GM12878 (cell line): ENCODE measurements around the gene KLHL10.

Experiments used
- BCLAF1 ChIP-seq: fragments of 450-650 bp; IDR thresholded peaks from 2 replicates; pipeline ENCODE4 v1.6.1; 2017; ENCODE audit warnings: antibody characterized with exemption, mild to moderate bottlenecking, moderate library complexity
- CEBPB ChIP-seq, 2 experiments: fragments of 150-350 bp in 1 of 2; IDR thresholded peaks; 2 replicates each; pipeline ENCODE4 v1.6.1; 2012 to 2014; ENCODE audit warnings: low read depth in 2 of 2, low read length in 2 of 2, borderline replicate concordance in 1 of 2, inconsistent platforms in 1 of 2
- ESRRA ChIP-seq: IDR thresholded peaks from 2 replicates; pipeline ENCODE4 v1.6.1; 2012; ENCODE audit warnings: mild to moderate bottlenecking, low read length, improper control_type of control experiment
- NFIC ChIP-seq: IDR thresholded peaks from 2 replicates; pipeline ENCODE4 v1.6.1; 2012; ENCODE audit warnings: low read depth, mild to moderate bottlenecking, inconsistent platforms, low read length, moderate library complexity
- NRF1 ChIP-seq: conservative IDR thresholded peaks from 2 replicates; pipeline ENCODE4 v1.6.1; 2011; ENCODE audit warnings: mild to moderate bottlenecking, low read depth, low read length, improper control_type of control experiment
- PAX8 ChIP-seq: fragments of 450-650 bp; IDR thresholded peaks from 2 replicates; pipeline ENCODE4 v1.6.1; 2017; ENCODE audit warnings: mild to moderate bottlenecking, moderate library complexity
- POLR2A ChIP-seq: IDR thresholded peaks from 2 replicates; pipeline ENCODE4 v1.6.1; 2011; ENCODE audit warnings: low read depth, mild to moderate bottlenecking, low read length
- RAD21 ChIP-seq: IDR thresholded peaks from 2 replicates; pipeline ENCODE4 v1.6.1; 2011; ENCODE audit warnings: mild to moderate bottlenecking, low read depth, low read length, moderate library complexity; ENCODE audit not compliant: insufficient read depth
- TF ChIP-seq, protein P1 (sequence below), 3 experiments: IDR thresholded peaks in 2 of 3; conservative IDR thresholded peaks in 1 of 3; 2 replicates each; pipeline ENCODE4 v1.5.1; 2011; ENCODE audit warnings: low read depth in 3 of 3, low read length in 3 of 3, mild to moderate bottlenecking in 3 of 3, control low read depth in 2 of 3, moderate library complexity in 2 of 3, inconsistent platforms in 1 of 3, mixed read lengths in 1 of 3; ENCODE audit not compliant: control insufficient read depth in 2 of 3, insufficient read depth in 1 of 3; ENCODE audit errors: extremely low read depth in 1 of 3
- TF ChIP-seq, protein P2 (sequence below): fragments of 150-350 bp; IDR thresholded peaks from 2 replicates; pipeline ENCODE4 v1.6.1; 2016; ENCODE audit warnings: low read depth, low read length
- TF ChIP-seq, protein P3 (sequence below): IDR thresholded peaks from 2 replicates; pipeline ENCODE4 v1.6.1; 2012; ENCODE audit warnings: low read depth, low read length, improper control_type of control experiment

DNA sequence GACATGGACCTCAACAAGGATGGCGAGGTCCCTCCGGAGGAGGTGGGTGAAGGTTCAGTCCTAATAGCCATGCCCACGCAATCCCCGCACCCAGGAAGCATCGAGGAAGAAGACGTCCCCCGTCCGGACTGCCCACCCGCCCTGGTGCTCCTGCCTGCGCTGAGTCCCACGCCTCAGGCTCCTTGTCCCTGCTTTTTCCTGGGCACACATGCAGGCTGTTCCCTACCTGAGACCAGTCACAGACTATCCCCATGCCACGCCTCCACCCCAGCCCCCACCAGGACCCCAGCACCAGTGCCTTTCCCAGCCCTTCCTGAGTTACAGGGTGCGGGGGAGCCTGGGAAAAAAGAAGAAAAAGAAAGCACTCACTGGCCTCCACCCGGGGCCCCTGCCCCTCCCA lies 15.8 kb upstream of the KLHL10 start:
- TF ChIP-seq, protein P1, sequence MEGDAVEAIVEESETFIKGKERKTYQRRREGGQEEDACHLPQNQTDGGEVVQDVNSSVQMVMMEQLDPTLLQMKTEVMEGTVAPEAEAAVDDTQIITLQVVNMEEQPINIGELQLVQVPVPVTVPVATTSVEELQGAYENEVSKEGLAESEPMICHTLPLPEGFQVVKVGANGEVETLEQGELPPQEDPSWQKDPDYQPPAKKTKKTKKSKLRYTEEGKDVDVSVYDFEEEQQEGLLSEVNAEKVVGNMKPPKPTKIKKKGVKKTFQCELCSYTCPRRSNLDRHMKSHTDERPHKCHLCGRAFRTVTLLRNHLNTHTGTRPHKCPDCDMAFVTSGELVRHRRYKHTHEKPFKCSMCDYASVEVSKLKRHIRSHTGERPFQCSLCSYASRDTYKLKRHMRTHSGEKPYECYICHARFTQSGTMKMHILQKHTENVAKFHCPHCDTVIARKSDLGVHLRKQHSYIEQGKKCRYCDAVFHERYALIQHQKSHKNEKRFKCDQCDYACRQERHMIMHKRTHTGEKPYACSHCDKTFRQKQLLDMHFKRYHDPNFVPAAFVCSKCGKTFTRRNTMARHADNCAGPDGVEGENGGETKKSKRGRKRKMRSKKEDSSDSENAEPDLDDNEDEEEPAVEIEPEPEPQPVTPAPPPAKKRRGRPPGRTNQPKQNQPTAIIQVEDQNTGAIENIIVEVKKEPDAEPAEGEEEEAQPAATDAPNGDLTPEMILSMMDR (IDR thresholded peaks at IDR 0.05 in 2 of 3, conservative IDR thresholded peaks at IDR 0.05 in 1 of 3; ENCODE audit: control insufficient read depth in 2 of 3, extremely low read depth in 1 of 3, insufficient read depth in 1 of 3, low read depth in 3 of 3, low read length in 3 of 3), result no peak
- TF ChIP-seq ESRRA, result no peak
- TF ChIP-seq RAD21, result no peak
- TF ChIP-seq, protein P2, sequence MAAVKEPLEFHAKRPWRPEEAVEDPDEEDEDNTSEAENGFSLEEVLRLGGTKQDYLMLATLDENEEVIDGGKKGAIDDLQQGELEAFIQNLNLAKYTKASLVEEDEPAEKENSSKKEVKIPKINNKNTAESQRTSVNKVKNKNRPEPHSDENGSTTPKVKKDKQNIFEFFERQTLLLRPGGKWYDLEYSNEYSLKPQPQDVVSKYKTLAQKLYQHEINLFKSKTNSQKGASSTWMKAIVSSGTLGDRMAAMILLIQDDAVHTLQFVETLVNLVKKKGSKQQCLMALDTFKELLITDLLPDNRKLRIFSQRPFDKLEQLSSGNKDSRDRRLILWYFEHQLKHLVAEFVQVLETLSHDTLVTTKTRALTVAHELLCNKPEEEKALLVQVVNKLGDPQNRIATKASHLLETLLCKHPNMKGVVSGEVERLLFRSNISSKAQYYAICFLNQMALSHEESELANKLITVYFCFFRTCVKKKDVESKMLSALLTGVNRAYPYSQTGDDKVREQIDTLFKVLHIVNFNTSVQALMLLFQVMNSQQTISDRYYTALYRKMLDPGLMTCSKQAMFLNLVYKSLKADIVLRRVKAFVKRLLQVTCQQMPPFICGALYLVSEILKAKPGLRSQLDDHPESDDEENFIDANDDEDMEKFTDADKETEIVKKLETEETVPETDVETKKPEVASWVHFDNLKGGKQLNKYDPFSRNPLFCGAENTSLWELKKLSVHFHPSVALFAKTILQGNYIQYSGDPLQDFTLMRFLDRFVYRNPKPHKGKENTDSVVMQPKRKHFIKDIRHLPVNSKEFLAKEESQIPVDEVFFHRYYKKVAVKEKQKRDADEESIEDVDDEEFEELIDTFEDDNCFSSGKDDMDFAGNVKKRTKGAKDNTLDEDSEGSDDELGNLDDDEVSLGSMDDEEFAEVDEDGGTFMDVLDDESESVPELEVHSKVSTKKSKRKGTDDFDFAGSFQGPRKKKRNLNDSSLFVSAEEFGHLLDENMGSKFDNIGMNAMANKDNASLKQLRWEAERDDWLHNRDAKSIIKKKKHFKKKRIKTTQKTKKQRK, result no peak
- no peak for TF ChIP-seq CEBPB (IDR thresholded peaks at IDR 0.05; ENCODE audit: borderline replicate concordance in 1 of 2, low read depth in 2 of 2, low read length in 2 of 2)
- TF ChIP-seq, protein P3, sequence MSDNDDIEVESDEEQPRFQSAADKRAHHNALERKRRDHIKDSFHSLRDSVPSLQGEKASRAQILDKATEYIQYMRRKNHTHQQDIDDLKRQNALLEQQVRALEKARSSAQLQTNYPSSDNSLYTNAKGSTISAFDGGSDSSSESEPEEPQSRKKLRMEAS, result no peak
- no peak for TF ChIP-seq BCLAF1
- no peak for TF ChIP-seq NFIC
- no peak for TF ChIP-seq NRF1
- TF ChIP-seq PAX8, result no peak
- no peak for TF ChIP-seq POLR2A
